Panc1 (cell line): ENCODE results near the gene CDH23. TPM values are rescaled to one million over a fixed set of nuclear protein-coding genes. Genes with fewer than 3 reads are reported as not detected.

Experiments
- ATAC-seq: fragments of 200-7000 bp; cut with Tn5 transposase; 2 replicates; pipeline ENCODE4 v1.9.1; 2020; ENCODE audit warnings: mild to moderate bottlenecking, moderate library complexity
- BruUV-seq: library from RNA; stranded (reverse); fragments of 400-500 nt; replicated peaks from 2 replicates; lab custom pipeline; 2021; lab: Mats Ljungman, UMichigan
- CTCF ChIA-PET: fragments of 300-600 bp; sonication (Branson Sonifier 250); formaldehyde crosslinking; loops from one replicate; lab custom pipeline; 2022; ENCODE audit warnings: antibody characterized with exemption; lab: Charles Lee
- POLR2A ChIA-PET: fragments of 300-600 bp; sonication (Branson Sonifier 250); formaldehyde crosslinking; loops from one replicate; lab custom pipeline; 2022; ENCODE audit warnings: antibody characterized with exemption; lab: Charles Lee
- DNase-seq: peaks from one replicate; pipeline ENCODE4 v3.0.0-alpha.2; 2010; ENCODE audit warnings: low read depth, low spot score
- H3K27ac ChIP-seq: 2 replicates; pipeline ENCODE4 v1.5.1; 2011; ENCODE audit warnings: mild to moderate bottlenecking, low read length, inconsistent platforms
- H3K27me3 ChIP-seq: fragments of 200-500 bp; sonication (Bioruptor generic); 2 replicates; pipeline ENCODE4 v1.6.0; 2014; ENCODE audit warnings: low read length, inconsistent platforms; ENCODE audit not compliant: control insufficient read depth, insufficient read depth
- H3K36me3 ChIP-seq: fragments of 200-500 bp; sonication (Bioruptor generic); 2 replicates; pipeline ENCODE4 v1.5.1; 2014; ENCODE audit warnings: inconsistent platforms, mild to moderate bottlenecking, low read length, moderate library complexity; ENCODE audit not compliant: control insufficient read depth, insufficient read depth
- H3K4me1 ChIP-seq: 2 replicates; pipeline ENCODE4 v1.5.1; 2011; ENCODE audit warnings: inconsistent platforms, mild to moderate bottlenecking, low read length, moderate library complexity; ENCODE audit not compliant: control insufficient read depth, insufficient read depth
- H3K4me3 ChIP-seq, 2 experiments: 2 replicates each; pipeline ENCODE4 v1.5.1; 2011 to 2012; ENCODE audit warnings: low read depth in 2 of 2, low read length in 2 of 2, mild to moderate bottlenecking in 2 of 2, inconsistent platforms in 1 of 2, moderate library complexity in 1 of 2
- H3K9me3 ChIP-seq: fragments of 200-500 bp; sonication (Bioruptor generic); 2 replicates; pipeline ENCODE4 v1.5.1; 2014; ENCODE audit warnings: low read depth, mild to moderate bottlenecking, inconsistent platforms, low read length, moderate library complexity; ENCODE audit not compliant: control insufficient read depth, insufficient read depth
- POLR2AphosphoS5 ChIP-seq: IDR thresholded peaks from 2 replicates; pipeline ENCODE4 v1.6.1; 2012; ENCODE audit warnings: mild to moderate bottlenecking, low read depth, low read length, moderate library complexity
- REST ChIP-seq, 2 experiments: IDR thresholded peaks; 2 replicates each; pipeline ENCODE4 v1.6.1; 2011 to 2012; ENCODE audit warnings: low read depth in 2 of 2, control low read depth in 1 of 2, low read length in 1 of 2, mild to moderate bottlenecking in 1 of 2, moderate library complexity in 1 of 2; ENCODE audit not compliant: insufficient read depth in 1 of 2
- SIN3A ChIP-seq: IDR thresholded peaks from 2 replicates; pipeline ENCODE4 v1.6.1; 2012; ENCODE audit warnings: low read depth, mild to moderate bottlenecking, low read length, moderate library complexity, borderline replicate concordance; ENCODE audit not compliant: insufficient read depth
- TCF7L2 ChIP-seq: IDR thresholded peaks from 2 replicates; pipeline ENCODE4 v1.6.1; 2011; ENCODE audit warnings: mild to moderate bottlenecking, low read depth, low read length, inconsistent platforms
- in situ Hi-C: cut with HindIII; loops from 2 replicates; pipeline ENCODE4 v1.10.0; 2016; ENCODE audit warnings: low sequenced_read_pairs, low pct_unique_long_range_greater_than_20kb
- intact Hi-C: fragments of 100-400 bp; cut with micrococcal nuclease; formaldehyde crosslinking; loops from one replicate; pipeline ENCODE4 v1.10.0; 2022; ENCODE audit not compliant: unreplicated experiment
- total RNA-seq: library from RNA; stranded (reverse); gene quantifications from one replicate; pipeline ENCODE4 v1.2.1, GENCODE V29; 2021; ENCODE audit not compliant: unreplicated experiment
- TF ChIP-seq, protein P1 (sequence below): fragments of 450-650 bp; IDR thresholded peaks from 2 replicates; pipeline ENCODE4 v1.5.1; 2017; ENCODE audit warnings: mild to moderate bottlenecking

Gene CDH23
- total RNA-seq, 1 experiment from 2014 or later: 2.7 TPM

DNA sequence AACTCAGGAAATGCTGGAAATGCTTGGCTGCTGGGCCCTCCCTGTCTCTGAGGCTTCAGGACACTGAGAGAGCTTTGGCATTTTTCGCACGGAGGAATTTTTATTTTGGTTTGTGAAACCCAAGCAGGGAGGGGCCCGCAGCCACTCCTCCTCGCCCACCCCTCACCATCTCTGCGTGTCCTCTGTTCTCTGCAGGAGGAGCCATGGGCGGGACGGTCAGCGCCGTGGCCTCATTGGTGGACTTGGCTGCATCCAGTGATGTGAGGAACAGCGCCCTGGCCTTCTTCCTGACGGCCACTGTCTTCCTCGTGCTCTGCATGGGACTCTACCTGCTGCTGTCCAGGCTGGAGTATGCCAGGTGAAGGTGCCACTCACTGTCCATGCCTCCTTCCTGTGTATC lies 40.8 kb upstream of the CDH23 start:
- no peak overlapping the region for H3K27ac ChIP-seq
- H3K4me3 ChIP-seq: no peak overlapping the region
- ATAC-seq: no peak
- BruUV-seq: no TSS peak
- TF ChIP-seq, protein P1, sequence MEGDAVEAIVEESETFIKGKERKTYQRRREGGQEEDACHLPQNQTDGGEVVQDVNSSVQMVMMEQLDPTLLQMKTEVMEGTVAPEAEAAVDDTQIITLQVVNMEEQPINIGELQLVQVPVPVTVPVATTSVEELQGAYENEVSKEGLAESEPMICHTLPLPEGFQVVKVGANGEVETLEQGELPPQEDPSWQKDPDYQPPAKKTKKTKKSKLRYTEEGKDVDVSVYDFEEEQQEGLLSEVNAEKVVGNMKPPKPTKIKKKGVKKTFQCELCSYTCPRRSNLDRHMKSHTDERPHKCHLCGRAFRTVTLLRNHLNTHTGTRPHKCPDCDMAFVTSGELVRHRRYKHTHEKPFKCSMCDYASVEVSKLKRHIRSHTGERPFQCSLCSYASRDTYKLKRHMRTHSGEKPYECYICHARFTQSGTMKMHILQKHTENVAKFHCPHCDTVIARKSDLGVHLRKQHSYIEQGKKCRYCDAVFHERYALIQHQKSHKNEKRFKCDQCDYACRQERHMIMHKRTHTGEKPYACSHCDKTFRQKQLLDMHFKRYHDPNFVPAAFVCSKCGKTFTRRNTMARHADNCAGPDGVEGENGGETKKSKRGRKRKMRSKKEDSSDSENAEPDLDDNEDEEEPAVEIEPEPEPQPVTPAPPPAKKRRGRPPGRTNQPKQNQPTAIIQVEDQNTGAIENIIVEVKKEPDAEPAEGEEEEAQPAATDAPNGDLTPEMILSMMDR: no peak
- TF ChIP-seq TCF7L2 (no peak), POLR2AphosphoS5 (no peak), SIN3A (no peak), REST (IDR thresholded peaks at IDR 0.05; ENCODE audit: insufficient read depth in 1 of 2, low read depth in 2 of 2, low read length in 1 of 2) (no peak)
- no peaks in the 10 kb centered on the region for H3K9me3 ChIP-seq
- no peaks in the 10 kb centered on the region for H3K27me3 ChIP-seq
- DNase-seq: no peak
- H3K36me3 ChIP-seq: no peaks in the 10 kb centered on the region
- no peaks in the 10 kb centered on the region for H3K4me1 ChIP-seq
- POLR2A ChIA-PET: no interaction called here
- CTCF ChIA-PET: no interaction called here
- intact Hi-C loops: no loop called here
- in situ Hi-C loops: no loop called here

- intact Hi-C loops: no loop called here
- no TSS peak for BruUV-seq
- no peak for ATAC-seq
These were observed 38.9 kb upstream of the CDH23 start for GRCh38 chr10:71357792-71358265.

More at GRCh38 chr10:71357792-71358265, 38.9 kb upstream of the CDH23 start:
- in situ Hi-C loops: no loop called here
- no peaks in the 10 kb centered on the region for H3K27me3 ChIP-seq
- no peaks in the 10 kb centered on the region for H3K36me3 ChIP-seq
- no peak overlapping the region for H3K4me3 ChIP-seq
- TF ChIP-seq SIN3A (no peak), POLR2AphosphoS5 (no peak), TCF7L2 (no peak), REST (IDR thresholded peaks at IDR 0.05; ENCODE audit: insufficient read depth in 1 of 2, low read depth in 2 of 2, low read length in 1 of 2) (no peak)
- TF ChIP-seq, protein P1: no peak
- no peaks in the 10 kb centered on the region for H3K9me3 ChIP-seq
- CTCF ChIA-PET: no interaction called here
- DNase-seq: no peak
- no peak overlapping the region for H3K27ac ChIP-seq
- POLR2A ChIA-PET: no interaction called here
- no peaks in the 10 kb centered on the region for H3K4me1 ChIP-seq
